A549 (cell line): Measurements from ENCODE around the gene DLGAP1. TPM values are rescaled to one million over a fixed set of nuclear protein-coding genes. Genes with fewer than 3 reads are reported as not detected.

Experiments used
- ATAC-seq, 2 experiments: fragments of 200-7000 bp in 1 of 2; fragments of >200 bp in 1 of 2; cut with Nextera tagmentation in 1 of 2; cut with Tn5 transposase in 1 of 2; 3 replicates each; pipeline versions ENCODE4 v1.8.0 to v1.9.1; 2018 to 2020; ENCODE audit warnings: mild to moderate bottlenecking in 1 of 2, moderate library complexity in 1 of 2
- CTCF ChIA-PET: fragments of 300-600 bp; sonication (Branson Sonifier 250); formaldehyde crosslinking; extraction: SDS; loops from one replicate; lab custom pipeline; 2021; ENCODE audit warnings: antibody characterized with exemption, inconsistent platforms; lab: Yijun Ruan, JAX
- POLR2A ChIA-PET: fragments of 350-600 bp; formaldehyde crosslinking; extraction: SDS; loops from one replicate; lab custom pipeline; 2021; ENCODE audit warnings: antibody characterized with exemption, inconsistent platforms; lab: Yijun Ruan, JAX
- DNase-seq, 2 experiments: peaks; one replicate each; pipeline versions ENCODE4 v3.0.0 to v3.0.0-alpha.2; 2011 to 2016; ENCODE audit warnings: low read depth in 1 of 2, low spot score in 1 of 2
- FAIRE-seq: peaks from 2 replicates; lab custom pipeline; 2011; peaks lifted over from hg19 to GRCh38; lab: Jason Lieb, UNC
- H3K27ac ChIP-seq, 2 experiments: fragments of >200 bp; sonication (Bioruptor Twin); formaldehyde crosslinking; 3 replicates each; pipeline ENCODE4 v1.5.1; 2016 to 2017
- H3K4me1 ChIP-seq: fragments of >200 bp; sonication (Bioruptor Twin); formaldehyde crosslinking; 3 replicates; pipeline ENCODE4 v1.6.1; 2016
- H3K4me2 ChIP-seq: fragments of >200 bp; sonication (Bioruptor Twin); formaldehyde crosslinking; 3 replicates; pipeline ENCODE4 v1.6.1; 2016
- H3K4me3 ChIP-seq: fragments of >200 bp; sonication (Bioruptor Twin); formaldehyde crosslinking; 3 replicates; pipeline ENCODE4 v1.5.1; 2016
- H3K9me3 ChIP-seq: fragments of >200 bp; sonication (Bioruptor Twin); formaldehyde crosslinking; 3 replicates; pipeline ENCODE4 v1.6.1; 2016
- BCL3 ChIP-seq: fragments of >200 bp; sonication (Bioruptor Twin); formaldehyde crosslinking; IDR thresholded peaks from 3 replicates; pipeline ENCODE4 v1.6.1; 2016
- BHLHE40 ChIP-seq: IDR thresholded peaks from 2 replicates; pipeline ENCODE4 v1.6.1; 2012; ENCODE audit warnings: low read depth, low read length, inconsistent platforms
- CEBPB ChIP-seq, 2 experiments: fragments of >200 bp in 1 of 2; sonication (Bioruptor Twin) in 1 of 2; formaldehyde crosslinking in 1 of 2; IDR thresholded peaks; 2 replicates each; pipeline ENCODE4 v1.6.1; 2012 to 2016
- EP300 ChIP-seq, 2 experiments: fragments of >200 bp; sonication (Bioruptor Twin); formaldehyde crosslinking; IDR thresholded peaks; 2 replicates in 1 of 2; 3 replicates in 1 of 2; pipeline ENCODE4 v1.6.1; 2016 to 2017
- FOSL2 ChIP-seq, 2 experiments: fragments of 450-650 bp in 1 of 2; fragments of >200 bp in 1 of 2; sonication (Bioruptor Twin) in 1 of 2; formaldehyde crosslinking; IDR thresholded peaks; 2 replicates each; pipeline versions ENCODE4 v1.5.0 to v1.6.1; 2016 to 2020; ENCODE audit warnings: mild to moderate bottlenecking in 1 of 2, moderate library complexity in 1 of 2
- GATA3 ChIP-seq: IDR thresholded peaks from 2 replicates; pipeline ENCODE4 v1.6.1; 2012; ENCODE audit warnings: borderline replicate concordance
- JUN ChIP-seq, 2 experiments: fragments of >200 bp; sonication (Bioruptor Twin); formaldehyde crosslinking; IDR thresholded peaks; 2 replicates in 1 of 2; 3 replicates in 1 of 2; pipeline ENCODE4 v1.6.1; 2016 to 2017
- JUNB ChIP-seq: fragments of >200 bp; sonication (Bioruptor Twin); formaldehyde crosslinking; IDR thresholded peaks from 2 replicates; pipeline ENCODE4 v1.6.1; 2016
- MAFK ChIP-seq: fragments of 450-650 bp; IDR thresholded peaks from 2 replicates; pipeline ENCODE4 v1.6.1; 2014; ENCODE audit not compliant: partially characterized antibody
- MAX ChIP-seq: IDR thresholded peaks from 2 replicates; pipeline ENCODE4 v1.6.1; 2012
- POLR2A ChIP-seq: IDR thresholded peaks from 2 replicates; pipeline ENCODE4 v1.6.1; 2012; ENCODE audit warnings: mild to moderate bottlenecking, low read length
- RAD21 ChIP-seq, 2 experiments: fragments of >200 bp in 1 of 2; sonication (Bioruptor Twin) in 1 of 2; formaldehyde crosslinking in 1 of 2; IDR thresholded peaks in 1 of 2; conservative IDR thresholded peaks in 1 of 2; 2 replicates in 1 of 2; 3 replicates in 1 of 2; pipeline ENCODE4 v1.6.1; 2012 to 2018; ENCODE audit warnings: inconsistent platforms in 1 of 2
- RFX5 ChIP-seq: fragments of 450-650 bp; IDR thresholded peaks from 2 replicates; pipeline ENCODE4 v1.7.1; 2014; ENCODE audit warnings: antibody characterized with exemption, mild to moderate bottlenecking, moderate library complexity
- SMC3 ChIP-seq: fragments of >200 bp; sonication (Bioruptor Twin); formaldehyde crosslinking; IDR thresholded peaks from 3 replicates; pipeline ENCODE4 v1.6.1; 2018; ENCODE audit warnings: inconsistent platforms
- ZSCAN20 ChIP-seq: fragments of 250-450 bp; sonication (Bioruptor Pico); IDR thresholded peaks from 2 replicates; pipeline ENCODE4 v1.8.0; 2022; ENCODE audit warnings: mild to moderate bottlenecking, moderate library complexity
- WGBS: methylation state at CpG from one replicate; pipeline ENCODE4 v1.1.6; 2017; ENCODE audit errors: missing lambda C conversion rate; 5-methylcytosine and 5-hydroxymethylcytosine counted together
- polyA plus RNA-seq, 4 experiments: library from polyadenylated mRNA; depleted of rRNA in 3 of 4; stranded (reverse); fragments of >200 nt; fragmentation: RNase III in 1 of 4; extraction: RNeasy Plus Mini Kit Qiagen cat#74134 plus additional on column Dnase treatment in 1 of 4; gene quantifications; 2 replicates in 3 of 4; 3 replicates in 1 of 4; pipeline ENCODE4 v1.2.3, GENCODE V29; 2011 to 2017

DLGAP1 gene
- polyA plus RNA-seq, 2 of the 4 experiments (the other 2 are of a cell fraction), result 0.04 to 0.12 TPM

- TF ChIP-seq RAD21 (conservative IDR thresholded peaks at IDR 0.05 in 1 of 2, IDR thresholded peaks at IDR 0.05 in 1 of 2) (0 out of 5 replicates have a peak, but pooled peaks of 1 of the 2 experiments have one; percentile 6), BHLHE40 (no peak)
- TF ChIP-seq, all 56 proteins: peak for 1
- Histone ChIP-seq H3K4me1 (peaks cover 36% of the 10 kb centered on the region), H3K9me3 (no peaks in the 10 kb centered on the region), H3K27ac (peak overlapping the region; percentile 35 to 76; a peak in 5 of 6 replicates), H3K4me2 (no peak overlapping the region), H3K4me3 (no peak overlapping the region)
- ChIA-PET POLR2A (no interaction called here), CTCF (interaction anchor here (0.8 kb wide), 1 partner anchor 24 kb away, joined by 3 read pairs; no protein-coding TSS in a partner anchor)
- DNase-seq (no peak), FAIRE-seq (no peak), ATAC-seq (no peak)
- WGBS, result 49% methylated on average over 2 of the region's 2 CpGs
Measured at GRCh38 chr18:3970929-3971328, 484.2 kb downstream of the DLGAP1 start.

- H3K4me2 ChIP-seq, result peak overlapping the region; percentile 63
- 20% methylated on average over 4 of the region's 4 CpGs for WGBS
- TF ChIP-seq RFX5 (no peak), JUN (IDR thresholded peaks at IDR 0.05) (peak in 1 of 2 experiments; percentile 8; a peak in 1 of 5 replicates)
- peaks cover 48% of the 10 kb centered on the region for H3K4me1 ChIP-seq
- DNase-seq (peak in 1 of 2 experiments; percentile 7), ATAC-seq (peak; percentile 43 to 75; a peak in 5 of 6 replicates), FAIRE-seq (no peak)
- peak overlapping the region; percentile 86 to 89 for H3K27ac ChIP-seq
- ChIA-PET CTCF (interaction anchor here (0.7 to 2.4 kb wide), 7 partner anchors 10 to 196 kb away, joined by 3 to 8 read pairs (median 4); no protein-coding TSS in a partner anchor), POLR2A (interaction anchor here (0.6 to 2.0 kb wide), 3 partner anchors 16 to 196 kb away, joined by 3 to 11 read pairs (median 4); no protein-coding TSS in a partner anchor)
- no peak overlapping the region for H3K4me3 ChIP-seq
- no peaks in the 10 kb centered on the region; the same call in 2 of the 3 replicates for H3K9me3 ChIP-seq
Measured at GRCh38 chr18:3967359-3968180, 487.5 kb downstream of the DLGAP1 start.

- ChIA-PET CTCF (interaction anchor here (0.9 to 2.4 kb wide), 7 partner anchors 11 to 196 kb away, joined by 3 to 8 read pairs (median 6); no protein-coding TSS in a partner anchor), POLR2A (interaction anchor here (0.6 to 2.0 kb wide), 3 partner anchors 17 to 196 kb away, joined by 3 to 11 read pairs (median 4); no protein-coding TSS in a partner anchor)
- 9% methylated on average over 6 of the region's 6 CpGs for WGBS
- ATAC-seq, result peak; percentile 94
- Histone ChIP-seq H3K4me3 (no peak overlapping the region), H3K9me3 (no peaks in the 10 kb centered on the region; the same call in 2 of the 3 replicates), H3K4me2 (peak overlapping the region; percentile 63), H3K4me1 (peaks cover 48% of the 10 kb centered on the region), H3K27ac (peak overlapping the region; percentile 86 to 89)
- peak; percentile 44 to 89 for DNase-seq
- FAIRE-seq, result no peak
- TF ChIP-seq GATA3, result peak; percentile 91
- 0 out of 3 replicates have a peak, but pooled peaks have one; percentile 50 for TF ChIP-seq BCL3
- peak; percentile 81 for TF ChIP-seq MAFK
- TF ChIP-seq SMC3, result no peak; the same call in 2 of the 3 replicates
- peak; percentile 80 to 83; a peak in 4 of 5 replicates for TF ChIP-seq EP300 (IDR thresholded peaks at IDR 0.05)
- peak; percentile 51; the same call in 1 of the 2 replicates for TF ChIP-seq FOSL2 (IDR thresholded peaks at IDR 0.05)
- peak; percentile 66 for TF ChIP-seq FOSL2 (CRISPR knock-in tag; IDR thresholded peaks at IDR 0.05)
- peak in 1 of 2 experiments; percentile 22; a peak in 1 of 4 replicates for TF ChIP-seq CEBPB (IDR thresholded peaks at IDR 0.05)
- peak in 1 of 2 experiments; percentile 66; a peak in 2 of 5 replicates for TF ChIP-seq JUN (IDR thresholded peaks at IDR 0.05)
- TF ChIP-seq MAX, result peak; percentile 62
- no peak for TF ChIP-seq ZSCAN20 (CRISPR knock-in tag)
- no peak for TF ChIP-seq POLR2A
- peak; percentile 75 for TF ChIP-seq JUNB
Measured at GRCh38 chr18:3966642-3967358, 488.3 kb downstream of the DLGAP1 start.
